Measurements from ENCODE around the gene CADPS2. TPM values are rescaled to one million over a fixed set of nuclear protein-coding genes. Genes with fewer than 3 reads are reported as not detected.

The CADPS2 gene
- total RNA-seq, 1 donor from 2014 or later, result 8.8 TPM

DNA sequence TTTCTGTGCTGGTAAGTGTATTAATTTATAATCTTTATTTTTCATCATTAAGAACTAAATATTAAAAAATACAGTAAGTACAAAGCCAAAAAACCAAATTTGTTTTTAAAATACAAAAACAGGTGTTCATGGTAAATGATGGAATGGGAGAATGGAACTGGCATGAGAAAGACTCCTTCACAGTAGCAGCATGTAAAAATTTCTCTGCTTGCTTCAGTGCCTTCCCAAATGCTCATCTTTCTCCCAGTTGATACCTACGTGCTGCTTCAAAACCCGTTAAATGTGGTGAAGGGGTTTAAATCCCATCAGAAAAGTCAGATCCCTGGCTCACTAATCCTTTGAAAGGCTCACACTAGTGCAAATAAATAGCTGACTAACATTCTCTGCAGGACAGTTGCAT lies 191.6 kb downstream of the CADPS2 start:
- TF ChIP-seq CTCF (IDR thresholded peaks at IDR 0.05; ENCODE audit: insufficient read depth, low read length, poor library complexity, severe bottlenecking), result no peak
- no peak for DNase-seq (ENCODE audit: low read depth)
- Histone ChIP-seq H3K27me3 (ENCODE audit: control insufficient read depth, insufficient read depth, low read length) (no peaks in the 10 kb centered on the region), H3K4me3 (ENCODE audit: low read depth, low read length) (no peak overlapping the region), H3K36me3 (ENCODE audit: control insufficient read depth, insufficient read depth, low read length) (no peaks in the 10 kb centered on the region)

DNA sequence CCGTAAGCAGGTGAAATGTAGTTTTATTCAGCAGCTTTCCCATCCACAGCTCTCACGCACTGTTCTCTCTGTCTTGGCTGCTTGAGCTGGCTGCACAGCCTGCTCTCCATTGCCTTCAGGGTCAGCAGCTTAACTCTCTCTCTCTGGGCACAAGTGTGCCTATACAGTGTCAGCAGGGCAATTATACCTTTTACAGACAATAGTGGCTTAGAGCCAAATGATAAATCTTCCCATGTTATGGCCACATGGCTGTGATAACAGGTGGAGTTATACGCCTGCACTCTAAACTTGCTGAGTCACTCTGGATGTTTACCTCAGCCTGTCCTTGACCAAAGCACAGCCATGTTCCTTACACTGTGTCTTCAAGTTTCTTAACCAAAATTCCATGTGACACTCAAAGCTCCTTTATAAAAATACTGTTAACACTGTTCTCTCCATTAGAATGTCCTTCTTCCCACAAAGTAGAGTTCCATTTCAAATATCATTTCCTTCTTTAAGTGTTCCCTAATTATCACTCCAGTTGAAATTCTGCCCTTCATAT lies 193.4 kb downstream of the CADPS2 start:
- no peak overlapping the region for H3K4me3 ChIP-seq (ENCODE audit: low read depth, low read length)
- H3K27me3 ChIP-seq (ENCODE audit: control insufficient read depth, insufficient read depth, low read length), result no peaks in the 10 kb centered on the region
- H3K36me3 ChIP-seq (ENCODE audit: control insufficient read depth, insufficient read depth, low read length), result no peaks in the 10 kb centered on the region
- DNase-seq (ENCODE audit: low read depth), result no peak
- TF ChIP-seq CTCF (IDR thresholded peaks at IDR 0.05; ENCODE audit: insufficient read depth, low read length, poor library complexity, severe bottlenecking), result no peak

- Histone ChIP-seq H3K27me3 (ENCODE audit: control insufficient read depth, insufficient read depth, low read length) (no peaks in the 10 kb centered on the region), H3K36me3 (ENCODE audit: control insufficient read depth, insufficient read depth, low read length) (no peaks in the 10 kb centered on the region), H3K4me3 (ENCODE audit: low read depth, low read length) (no peak overlapping the region)
- no peak for TF ChIP-seq CTCF (IDR thresholded peaks at IDR 0.05; ENCODE audit: insufficient read depth, low read length, poor library complexity, severe bottlenecking)
- no peak for DNase-seq (ENCODE audit: low read depth)
Measured at GRCh38 chr7:122691569-122692235, 194.6 kb downstream of the CADPS2 start.

- no peaks in the 10 kb centered on the region for H3K27me3 ChIP-seq (ENCODE audit: control insufficient read depth, insufficient read depth, low read length)
- TF ChIP-seq CTCF (IDR thresholded peaks at IDR 0.05; ENCODE audit: insufficient read depth, low read length, poor library complexity, severe bottlenecking), result no peak
- DNase-seq (ENCODE audit: low read depth), result no peak
- no peaks in the 10 kb centered on the region for H3K36me3 ChIP-seq (ENCODE audit: control insufficient read depth, insufficient read depth, low read length)
- H3K4me3 ChIP-seq (ENCODE audit: low read depth, low read length), result no peak overlapping the region
Measured at GRCh38 chr7:122689346-122690109, 196.7 kb downstream of the CADPS2 start.

GRCh38 chr7:122688400-122688998 lies 197.8 kb downstream of the CADPS2 start:
- Histone ChIP-seq H3K27me3 (ENCODE audit: control insufficient read depth, insufficient read depth, low read length) (no peaks in the 10 kb centered on the region), H3K4me3 (ENCODE audit: low read depth, low read length) (no peak overlapping the region), H3K36me3 (ENCODE audit: control insufficient read depth, insufficient read depth, low read length) (no peaks in the 10 kb centered on the region)
- DNase-seq (ENCODE audit: low read depth), result no peak
- no peak for TF ChIP-seq CTCF (IDR thresholded peaks at IDR 0.05; ENCODE audit: insufficient read depth, low read length, poor library complexity, severe bottlenecking)
